ENCODE results near the gene FOLH1. TPM values are rescaled to one million over a fixed set of nuclear protein-coding genes. Genes with fewer than 3 reads are reported as not detected.
"Not testable (repeated sequence)": the region's sequence is repeated elsewhere in the genome, so short reads cannot be mapped to it uniquely, and the experiment has no call there.

Gene FOLH1
- not detected in 2 replicates for total RNA-seq (ENCODE audit: low replicate concordance)

DNA sequence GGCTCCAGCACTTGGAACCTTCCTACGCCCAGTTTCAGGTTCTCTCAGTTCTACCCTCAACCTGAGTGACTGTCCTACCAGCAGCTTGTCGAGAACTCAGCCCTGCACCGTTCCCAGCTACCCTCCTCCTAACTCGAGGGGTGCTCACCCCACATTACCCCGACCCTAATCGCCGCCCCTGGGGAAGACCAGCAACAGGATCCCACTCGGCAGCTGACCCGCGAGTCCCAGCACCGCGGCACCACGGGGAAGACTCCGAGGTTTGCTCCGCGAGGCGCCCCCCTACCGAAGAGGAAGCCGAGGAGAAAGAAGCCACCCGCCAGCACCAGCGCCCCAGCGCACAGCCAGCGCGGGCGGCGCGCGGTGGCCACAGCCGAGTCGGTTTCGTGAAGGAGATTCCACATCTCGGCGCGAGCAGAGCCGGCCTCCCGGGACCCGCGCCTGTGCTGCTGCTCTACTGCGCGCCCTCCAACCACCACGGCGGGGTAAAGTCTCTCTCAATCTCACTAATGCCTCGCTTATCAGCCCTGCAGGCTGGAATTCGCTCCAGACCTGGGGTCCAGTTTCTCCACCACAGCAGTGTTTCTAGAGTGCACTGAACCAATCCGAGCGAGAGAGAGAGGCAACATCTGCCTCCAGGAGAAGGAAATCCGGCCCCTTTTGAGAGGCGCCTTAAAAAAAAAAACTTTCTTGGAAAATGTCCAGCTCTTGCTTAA is at the start of gene FOLH1:
TSS of gene FOLH1 (minus strand) at position 597 of the 716 bp plus-strand sequence. CDS start at position 404, 193 bp downstream.
- no peak for DNase-seq (ENCODE audit: low read depth)
- TF ChIP-seq, protein P1, sequence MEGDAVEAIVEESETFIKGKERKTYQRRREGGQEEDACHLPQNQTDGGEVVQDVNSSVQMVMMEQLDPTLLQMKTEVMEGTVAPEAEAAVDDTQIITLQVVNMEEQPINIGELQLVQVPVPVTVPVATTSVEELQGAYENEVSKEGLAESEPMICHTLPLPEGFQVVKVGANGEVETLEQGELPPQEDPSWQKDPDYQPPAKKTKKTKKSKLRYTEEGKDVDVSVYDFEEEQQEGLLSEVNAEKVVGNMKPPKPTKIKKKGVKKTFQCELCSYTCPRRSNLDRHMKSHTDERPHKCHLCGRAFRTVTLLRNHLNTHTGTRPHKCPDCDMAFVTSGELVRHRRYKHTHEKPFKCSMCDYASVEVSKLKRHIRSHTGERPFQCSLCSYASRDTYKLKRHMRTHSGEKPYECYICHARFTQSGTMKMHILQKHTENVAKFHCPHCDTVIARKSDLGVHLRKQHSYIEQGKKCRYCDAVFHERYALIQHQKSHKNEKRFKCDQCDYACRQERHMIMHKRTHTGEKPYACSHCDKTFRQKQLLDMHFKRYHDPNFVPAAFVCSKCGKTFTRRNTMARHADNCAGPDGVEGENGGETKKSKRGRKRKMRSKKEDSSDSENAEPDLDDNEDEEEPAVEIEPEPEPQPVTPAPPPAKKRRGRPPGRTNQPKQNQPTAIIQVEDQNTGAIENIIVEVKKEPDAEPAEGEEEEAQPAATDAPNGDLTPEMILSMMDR (IDR thresholded peaks at IDR 0.05; ENCODE audit: insufficient read depth, low read length) = no peak
- no peak within 1 kb of the TSS for H3K4me3 ChIP-seq (ENCODE audit: low read depth, low read length)

DNA sequence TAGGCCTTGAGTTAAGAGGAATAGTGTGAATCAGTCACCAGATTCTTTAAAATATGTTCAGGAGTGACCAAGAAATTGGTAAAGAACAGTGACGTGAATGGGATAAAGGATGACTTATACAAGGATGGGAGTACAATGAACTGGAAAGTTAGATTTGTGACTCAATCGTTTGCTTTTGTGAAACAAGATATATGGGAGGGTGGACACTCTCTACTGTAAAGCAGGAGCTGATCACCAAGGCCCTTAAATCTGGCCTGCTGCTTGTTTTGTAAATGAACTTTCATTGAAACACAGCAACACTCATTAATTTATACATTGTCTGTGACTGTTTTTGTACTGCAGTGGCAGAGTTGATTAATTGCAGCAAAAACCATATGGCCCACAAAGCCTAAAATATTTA is 46.7 kb upstream of the FOLH1 start:
- DNase-seq (ENCODE audit: low read depth) = not testable (repeated sequence)

DNA sequence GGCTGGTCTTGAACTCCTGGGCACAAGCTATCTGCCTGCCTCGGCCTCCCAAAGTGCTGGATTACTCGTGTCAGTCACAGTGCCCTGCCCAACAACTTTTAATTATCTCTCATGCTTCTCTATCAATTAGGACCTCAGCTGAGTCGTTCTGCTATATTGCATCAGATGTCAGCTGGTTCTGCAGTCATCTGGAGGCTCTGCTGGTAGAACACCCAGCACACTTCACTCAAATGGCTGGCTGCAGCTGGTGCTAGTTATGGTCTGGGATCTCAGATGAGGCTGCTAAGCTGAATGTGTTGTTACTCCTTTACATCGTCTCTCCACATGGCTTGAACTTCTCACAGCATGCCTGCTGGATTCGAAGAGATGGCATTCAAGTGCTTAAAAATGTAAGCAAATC is 42.8 kb upstream of the FOLH1 start:
- not testable (repeated sequence) for DNase-seq (ENCODE audit: low read depth); H3K4me3 ChIP-seq (ENCODE audit: low read depth, low read length)

More for the DNA sequence above, 46.7 kb upstream of the FOLH1 start:
- not testable (repeated sequence) for H3K4me3 ChIP-seq (ENCODE audit: low read depth, low read length)

- not testable (repeated sequence) for H3K4me3 ChIP-seq (ENCODE audit: low read depth, low read length); DNase-seq (ENCODE audit: low read depth)
Measured at GRCh38 chr11:49250398-49251115, 42.2 kb upstream of the FOLH1 start.

DNA sequence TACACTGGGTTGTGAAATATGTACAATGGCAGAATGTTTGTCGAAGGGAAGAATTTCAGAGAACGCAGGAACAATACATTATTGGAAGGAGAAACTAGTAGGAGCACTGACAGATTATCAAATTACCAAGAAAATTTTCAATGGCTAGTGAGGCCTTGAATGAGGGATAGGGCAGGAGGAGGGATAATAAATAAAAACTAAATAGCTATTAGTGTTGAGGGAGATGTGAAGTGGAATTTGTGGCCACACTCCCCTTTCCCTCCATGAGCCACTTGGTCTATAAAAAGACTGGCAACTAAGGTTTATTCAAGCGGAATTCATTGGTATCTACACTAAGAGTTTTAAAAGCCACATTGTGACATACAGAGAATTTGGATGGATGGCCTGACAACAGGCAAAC is 41.0 kb upstream of the FOLH1 start:
- DNase-seq (ENCODE audit: low read depth); H3K4me3 ChIP-seq (ENCODE audit: low read depth, low read length): not testable (repeated sequence)

- not testable (repeated sequence) for H3K4me3 ChIP-seq (ENCODE audit: low read depth, low read length); DNase-seq (ENCODE audit: low read depth)
Measured at GRCh38 chr11:49233685-49234084, 25.3 kb upstream of the FOLH1 start.

DNA sequence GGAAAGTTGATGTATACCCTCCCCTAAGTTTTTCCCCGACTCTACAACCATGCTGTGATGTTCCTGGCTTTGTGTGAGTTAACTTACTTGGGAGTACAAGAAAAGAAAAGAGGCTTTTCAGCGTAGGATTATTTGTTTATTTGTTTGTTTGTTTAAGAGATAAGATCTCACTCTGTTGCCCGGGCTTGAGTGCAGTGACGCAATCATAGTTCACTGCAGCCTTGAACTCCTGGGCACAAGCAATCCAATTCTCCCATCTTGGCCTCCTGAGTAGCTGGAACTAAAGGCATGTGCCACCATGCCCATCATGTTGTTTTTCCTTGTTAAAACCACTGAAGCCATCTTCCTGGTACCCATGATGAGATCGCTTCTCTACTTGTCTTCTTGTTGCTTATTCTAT is 24.6 kb upstream of the FOLH1 start:
- not testable (repeated sequence) for H3K4me3 ChIP-seq (ENCODE audit: low read depth, low read length); DNase-seq (ENCODE audit: low read depth)

DNA sequence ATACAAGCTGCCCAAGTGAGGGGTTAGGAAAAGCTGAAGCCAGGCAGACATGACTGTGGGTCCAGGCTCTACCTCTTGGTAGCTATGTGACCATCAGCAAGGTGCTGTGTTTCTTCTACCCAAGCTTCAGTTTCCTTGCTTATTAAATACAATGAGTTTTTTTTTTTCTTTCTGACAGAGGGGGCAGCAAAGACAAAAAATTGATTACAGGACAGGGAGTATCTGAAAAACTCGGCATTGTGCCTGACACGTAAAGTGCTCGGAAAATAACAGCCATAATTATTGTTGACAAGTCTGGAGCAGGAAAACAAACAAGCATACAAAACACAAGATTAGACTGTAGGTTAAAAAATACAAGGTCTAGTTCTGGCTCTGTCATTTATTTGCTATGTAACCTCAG is 23.3 kb upstream of the FOLH1 start:
- not testable (repeated sequence) for DNase-seq (ENCODE audit: low read depth)

GRCh38 chr11:49230534-49230933 is 22.1 kb upstream of the FOLH1 start:
- DNase-seq (ENCODE audit: low read depth); H3K4me3 ChIP-seq (ENCODE audit: low read depth, low read length): not testable (repeated sequence)

More for the DNA sequence above, 23.3 kb upstream of the FOLH1 start:
- H3K4me3 ChIP-seq (ENCODE audit: low read depth, low read length) = not testable (repeated sequence)

GRCh38 chr11:49230001-49230400 is 21.6 kb upstream of the FOLH1 start:
- DNase-seq (ENCODE audit: low read depth); H3K4me3 ChIP-seq (ENCODE audit: low read depth, low read length): not testable (repeated sequence)

- not testable (repeated sequence) for DNase-seq (ENCODE audit: low read depth); H3K4me3 ChIP-seq (ENCODE audit: low read depth, low read length)
Measured at GRCh38 chr11:49229136-49229535, 20.7 kb upstream of the FOLH1 start.

DNA sequence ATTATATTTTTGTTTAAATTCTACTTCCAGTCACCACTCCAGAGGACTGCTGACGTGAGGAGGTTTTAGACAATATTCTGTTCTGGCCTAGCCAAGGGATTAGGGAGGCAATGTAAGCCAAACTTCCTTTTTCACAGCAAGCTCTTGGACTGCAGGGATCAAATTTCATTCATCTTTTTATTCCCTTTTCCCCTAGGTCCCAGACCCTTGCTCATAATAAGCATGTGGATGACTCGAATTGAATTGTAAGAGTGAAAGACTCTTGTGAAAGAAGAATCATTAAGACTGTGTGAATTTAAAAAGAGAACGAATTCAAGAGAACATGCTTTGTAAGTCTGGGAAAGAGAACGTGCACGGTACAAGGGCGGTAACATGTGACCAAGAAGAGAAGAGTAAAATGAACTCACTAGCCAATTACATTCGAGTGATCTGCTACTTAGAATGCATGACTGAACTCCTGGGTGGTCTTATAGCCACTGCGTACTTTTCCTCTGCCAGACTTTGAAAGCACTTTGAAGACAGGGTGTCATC is 16.9 kb upstream of the FOLH1 start:
- not testable (repeated sequence) for DNase-seq (ENCODE audit: low read depth); H3K4me3 ChIP-seq (ENCODE audit: low read depth, low read length)

GRCh38 chr11:49221112-49221511 is 12.7 kb upstream of the FOLH1 start:
- TF ChIP-seq, protein P1 (IDR thresholded peaks at IDR 0.05; ENCODE audit: insufficient read depth, low read length) = no peak
- DNase-seq (ENCODE audit: low read depth) = no peak
- H3K4me3 ChIP-seq (ENCODE audit: low read depth, low read length) = no peak overlapping the region

Measured in fibroblast of the aortic adventitia (primary cell).